Skeletal muscle tissue (tissue), 4 donors: ENCODE results near the gene CARS1. TPM values are rescaled to one million over a fixed set of nuclear protein-coding genes. Genes with fewer than 3 reads are reported as not detected.
A peak's percentile ranks its signal among the peaks of the same experiment; 100 is the strongest.

ENCODE experiments used
- H3K27ac ChIP-seq: one replicate; pipeline ENCODE4 v1.7.0; 2013; ENCODE audit warnings: mild to moderate bottlenecking, low read depth, low read length, inconsistent platforms
- H3K27me3 ChIP-seq, 3 donors: one replicate each; pipeline ENCODE4 v1.7.0; 2013; ENCODE audit warnings: low read length in 3 of 3; ENCODE audit not compliant: control insufficient read depth in 3 of 3, insufficient read depth in 3 of 3
- H3K36me3 ChIP-seq, 3 donors: one replicate each; pipeline ENCODE4 v1.7.0; 2013; ENCODE audit warnings: low read length in 3 of 3; ENCODE audit not compliant: control insufficient read depth in 3 of 3, insufficient read depth in 3 of 3
- H3K4me1 ChIP-seq, 3 donors: one replicate each; pipeline ENCODE4 v1.7.0; 2013; ENCODE audit warnings: low read length in 3 of 3, mild to moderate bottlenecking in 3 of 3; ENCODE audit not compliant: control insufficient read depth in 3 of 3, insufficient read depth in 3 of 3
- H3K4me3 ChIP-seq, 3 donors: one replicate each; pipeline ENCODE4 v1.7.0; 2013; ENCODE audit warnings: low read length in 3 of 3
- H3K9ac ChIP-seq, 3 donors: one replicate each; pipeline ENCODE4 v1.7.0; 2013; ENCODE audit warnings: low read length in 3 of 3, mild to moderate bottlenecking in 3 of 3, moderate library complexity in 2 of 3, low read depth in 1 of 3
- H3K9me3 ChIP-seq, 3 donors: one replicate each; pipeline ENCODE4 v1.7.0; 2013; ENCODE audit warnings: low read length in 3 of 3; ENCODE audit not compliant: control insufficient read depth in 3 of 3
- total RNA-seq: library from RNA; depleted of rRNA; stranded (reverse); fragments of >200 nt; gene quantifications from one replicate; pipeline ENCODE4 v1.2.3, GENCODE V29; 2014
- donor health status: Osteomylitis.

CARS1 gene
- total RNA-seq, 1 donor from 2014 or later, result 11.5 TPM

DNA sequence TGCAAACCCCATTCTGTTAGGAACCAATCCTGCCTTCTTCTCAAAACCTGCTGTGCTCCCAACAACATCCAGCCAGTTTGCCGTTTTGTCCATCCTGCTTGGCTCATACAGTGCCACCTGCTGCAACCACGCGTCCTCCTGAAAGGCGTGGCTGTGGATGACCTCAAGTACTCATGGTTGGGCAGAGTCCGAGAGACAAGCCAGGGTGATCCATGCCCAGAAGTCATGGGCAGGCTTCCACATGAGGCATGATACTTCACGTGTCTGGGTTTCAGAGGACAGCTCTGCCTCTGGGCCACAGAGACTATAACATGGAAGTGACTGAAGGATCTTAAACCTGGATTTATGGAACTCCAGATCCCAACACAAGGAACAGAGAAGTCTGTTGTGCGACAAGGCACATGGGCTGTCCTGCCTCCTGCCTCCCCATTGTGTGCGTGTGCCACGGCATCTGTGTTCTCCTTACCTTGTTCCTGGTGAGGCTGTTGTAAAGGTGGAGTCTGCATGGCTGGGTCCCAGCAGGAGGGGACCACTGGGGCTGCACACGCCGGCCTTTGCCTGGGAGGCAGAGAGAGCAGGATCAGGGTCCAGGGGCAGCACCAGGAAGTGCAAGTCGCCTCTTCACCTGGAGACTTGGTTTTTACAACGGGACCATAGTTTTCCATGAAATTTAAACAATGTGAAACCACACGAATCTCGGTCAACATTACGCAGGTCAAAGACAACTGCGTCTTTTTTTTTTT, 15.4 kb downstream of the CARS1 start:
- Histone ChIP-seq H3K27ac (peak overlapping the region; percentile 91), H3K27me3 (no peaks in the 10 kb centered on the region), H3K4me1 (peaks cover 45 to 64% (median 63%) of the 10 kb centered on the region in 3 donors), H3K36me3 (peaks cover 27 to 34% (median 27%) of the 10 kb centered on the region in 3 donors), H3K4me3 (peak overlapping the region in 2 of 3 donors; percentile 13 to 60), H3K9ac (peak overlapping the region; percentile 17 to 86 (median 66)), H3K9me3 (no peaks in the 10 kb centered on the region)

DNA sequence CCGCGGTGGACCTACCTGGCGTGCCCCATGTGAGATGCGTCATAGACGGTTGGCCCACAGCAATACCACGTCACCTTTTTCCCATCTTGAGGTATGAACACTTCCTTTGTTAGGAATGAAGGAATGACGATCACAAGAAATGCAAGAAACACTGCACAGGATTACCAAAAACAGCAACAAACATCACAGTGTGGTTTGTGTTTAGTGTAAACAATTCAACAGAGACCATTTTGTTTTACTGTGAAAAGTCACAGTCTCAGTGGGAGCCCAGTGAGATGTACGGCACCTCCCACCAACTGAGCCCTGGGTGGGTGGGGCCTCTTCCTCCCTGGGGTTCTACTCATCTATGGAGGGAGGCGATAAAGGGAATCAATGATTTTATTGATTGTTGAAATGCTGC, 16.3 kb downstream of the CARS1 start:
- no peaks in the 10 kb centered on the region for H3K27me3 ChIP-seq
- H3K9me3 ChIP-seq, result no peaks in the 10 kb centered on the region
- no peak overlapping the region for H3K4me3 ChIP-seq
- peaks cover 37 to 59% (median 55%) of the 10 kb centered on the region in 3 donors for H3K4me1 ChIP-seq
- peaks cover 31 to 41% (median 36%) of the 10 kb centered on the region in 3 donors for H3K36me3 ChIP-seq
- H3K9ac ChIP-seq, result no peak overlapping the region
- H3K27ac ChIP-seq, result peak overlapping the region; percentile 91

- Histone ChIP-seq H3K4me1 (peaks cover 19 to 31% (median 28%) of the 10 kb centered on the region in 3 donors), H3K9me3 (no peaks in the 10 kb centered on the region), H3K9ac (no peak overlapping the region), H3K27ac (no peak overlapping the region), H3K36me3 (peaks cover 30 to 50% (median 38%) of the 10 kb centered on the region in 3 donors), H3K4me3 (no peak overlapping the region), H3K27me3 (no peaks in the 10 kb centered on the region)
Observed at GRCh38 chr11:3037945-3038271, 19.3 kb downstream of the CARS1 start.

DNA sequence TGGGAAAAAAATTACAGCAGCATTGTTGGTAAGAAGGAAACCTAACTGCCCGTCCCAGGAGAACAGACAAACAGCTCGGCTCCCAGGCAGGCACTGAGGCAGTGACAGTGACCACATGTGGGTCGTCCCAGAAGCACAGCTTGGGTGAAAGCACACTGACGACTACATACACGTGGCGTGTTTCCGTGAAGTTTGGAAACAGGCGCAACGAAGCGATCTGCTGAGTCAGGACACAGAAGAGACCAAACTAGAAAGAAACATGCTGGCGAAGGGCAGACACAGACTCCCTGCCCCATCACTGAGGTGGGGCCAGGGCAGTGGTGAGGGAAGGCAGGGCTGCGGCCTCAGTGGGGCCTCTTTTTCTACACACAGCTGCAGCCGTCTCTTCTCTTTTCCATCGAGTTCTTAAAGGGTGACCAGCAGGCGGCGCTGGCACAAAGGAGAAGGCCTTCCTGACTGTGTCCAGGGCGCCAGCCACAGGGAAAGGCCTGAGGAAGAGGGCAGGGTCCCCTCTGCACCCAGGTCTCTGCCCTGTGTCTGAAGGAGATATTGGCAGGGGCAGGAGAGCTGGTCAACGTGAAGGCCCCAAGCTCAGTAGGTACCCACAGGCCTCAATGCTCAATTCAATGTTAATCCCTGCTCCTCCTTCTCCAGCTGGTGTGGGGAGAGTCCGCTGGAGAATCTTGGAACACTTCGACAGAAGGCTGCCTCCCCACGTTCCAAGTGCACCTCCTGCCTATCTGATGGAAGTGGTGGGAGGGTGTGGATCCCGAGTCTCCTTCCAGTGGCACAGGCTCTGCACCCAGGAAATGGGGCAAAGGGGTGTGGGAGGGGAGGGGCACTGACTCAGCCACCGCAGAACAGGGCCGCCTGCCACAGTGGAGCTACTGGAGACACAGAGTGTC, 19.9 kb downstream of the CARS1 start:
- peaks cover 30 to 54% (median 38%) of the 10 kb centered on the region in 3 donors for H3K36me3 ChIP-seq
- peak overlapping the region; percentile 22 for H3K27ac ChIP-seq
- H3K9me3 ChIP-seq, result no peaks in the 10 kb centered on the region
- H3K4me3 ChIP-seq, result no peak overlapping the region
- no peak overlapping the region for H3K9ac ChIP-seq
- H3K27me3 ChIP-seq, result no peaks in the 10 kb centered on the region
- peaks cover 13 to 24% (median 22%) of the 10 kb centered on the region in 3 donors for H3K4me1 ChIP-seq

- Histone ChIP-seq H3K36me3 (peaks cover 30 to 55% (median 38%) of the 10 kb centered on the region in 3 donors), H3K27ac (peak overlapping the region; percentile 22), H3K4me1 (peaks cover 4 to 16% (median 13%) of the 10 kb centered on the region in 3 donors), H3K9ac (no peak overlapping the region), H3K9me3 (no peaks in the 10 kb centered on the region), H3K4me3 (no peak overlapping the region), H3K27me3 (no peaks in the 10 kb centered on the region)
Observed at GRCh38 chr11:3036419-3036818, 20.8 kb downstream of the CARS1 start.

GRCh38 chr11:3035333-3035732, 21.9 kb downstream of the CARS1 start:
- Histone ChIP-seq H3K27ac (no peak overlapping the region), H3K27me3 (no peaks in the 10 kb centered on the region), H3K36me3 (peaks cover 30 to 57% (median 39%) of the 10 kb centered on the region in 3 donors), H3K4me1 (peaks cover 2 to 9% (median 6%) of the 10 kb centered on the region in 3 donors), H3K9ac (no peak overlapping the region), H3K9me3 (no peaks in the 10 kb centered on the region), H3K4me3 (no peak overlapping the region)

GRCh38 chr11:3030289-3031070, 26.7 kb downstream of the CARS1 start:
- Histone ChIP-seq H3K9ac (no peak overlapping the region), H3K4me3 (no peak overlapping the region), H3K27ac (no peak overlapping the region), H3K36me3 (peaks cover 33 to 54% (median 36%) of the 10 kb centered on the region in 3 donors), H3K4me1 (peaks cover 0 to 10% (median 10%) of the 10 kb centered on the region in 3 donors), H3K27me3 (no peaks in the 10 kb centered on the region), H3K9me3 (no peaks in the 10 kb centered on the region)

- H3K9ac ChIP-seq, result no peak overlapping the region
- H3K27me3 ChIP-seq, result no peaks in the 10 kb centered on the region
- peaks cover 29 to 49% (median 41%) of the 10 kb centered on the region in 3 donors for H3K36me3 ChIP-seq
- H3K4me3 ChIP-seq, result no peak overlapping the region
- no peaks in the 10 kb centered on the region for H3K9me3 ChIP-seq
- peaks cover 0 to 10% (median 10%) of the 10 kb centered on the region in 3 donors for H3K4me1 ChIP-seq
- no peak overlapping the region for H3K27ac ChIP-seq
Observed at GRCh38 chr11:3028813-3029212, 28.4 kb downstream of the CARS1 start.

GRCh38 chr11:3026803-3027202, 30.4 kb downstream of the CARS1 start:
- H3K4me3 ChIP-seq, result no peak overlapping the region
- peaks cover 36 to 49% (median 42%) of the 10 kb centered on the region in 3 donors for H3K36me3 ChIP-seq
- H3K4me1 ChIP-seq, result peaks cover 3 to 18% (median 14%) of the 10 kb centered on the region in 3 donors
- no peak overlapping the region for H3K9ac ChIP-seq
- H3K9me3 ChIP-seq, result no peaks in the 10 kb centered on the region
- no peaks in the 10 kb centered on the region for H3K27me3 ChIP-seq
- H3K27ac ChIP-seq, result no peak overlapping the region
